Measurements from ENCODE around the gene PTGR3. TPM values are rescaled to one million over a fixed set of nuclear protein-coding genes. Genes with fewer than 3 reads are reported as not detected.

PTGR3 gene
- total and polyA plus RNA-seq, 10 donors = 11.1 to 43.8 (median 30.0) TPM

- Histone ChIP-seq H3K27me3 (replicated peaks in 1 of 7) (peaks cover 0 to 10% (median 0%) of the 10 kb centered on the region in 7 donors), H3K4me3 (peak overlapping the region; percentile 84 to 99 (median 92)), H3K36me3 (no peaks in the 10 kb centered on the region), H3K4me1 (peaks cover 23 to 78% (median 64%) of the 10 kb centered on the region in 6 donors), H3K27ac (peak overlapping the region; percentile 92 to 97 (median 96)), H3K9me3 (no peaks in the 10 kb centered on the region)
- intact Hi-C loops (cut with DNase I; ENCODE audit: low total_unique reads) = no loop called here
- no peak for TF ChIP-seq POLR2AphosphoS5 (IDR thresholded peaks at IDR 0.05)
- TF ChIP-seq CTCF (IDR thresholded peaks at IDR 0.05 in 8 of 11, conservative IDR thresholded peaks at IDR 0.05 in 3 of 11) = no peak
- no peak for TF ChIP-seq POLR2A (IDR thresholded peaks at IDR 0.05)
- WGBS, 5 donors = 0 to 1% (median 1%) methylated on average over 8 of the region's 8 CpGs
- no peak for DNase-seq
Measured at GRCh38 chr18:75209951-75210258, 966 bp upstream of the PTGR3 start.

GRCh38 chr18:75208836-75209128 is 157 bp downstream of the PTGR3 start:
- WGBS, 5 donors = 0 to 2% (median 0%) methylated on average over 8 to 34 of the region's 34 CpGs
- Histone ChIP-seq H3K4me3 (peak overlapping the region; percentile 84 to 99 (median 92)), H3K36me3 (no peaks in the 10 kb centered on the region), H3K4me1 (peaks cover 35 to 78% (median 70%) of the 10 kb centered on the region in 6 donors), H3K9me3 (no peaks in the 10 kb centered on the region), H3K27ac (peak overlapping the region; percentile 92 to 97 (median 96)), H3K27me3 (replicated peaks in 1 of 7) (peaks cover 0 to 18% (median 0%) of the 10 kb centered on the region in 7 donors)
- peak; percentile 92 for DNase-seq
- intact Hi-C loops (cut with DNase I; ENCODE audit: low total_unique reads) = no loop called here
- TF ChIP-seq CTCF (IDR thresholded peaks at IDR 0.05 in 8 of 11, conservative IDR thresholded peaks at IDR 0.05 in 3 of 11) (no peak), POLR2A (IDR thresholded peaks at IDR 0.05) (no peak), POLR2AphosphoS5 (IDR thresholded peaks at IDR 0.05) (no peak)

GRCh38 chr18:75208155-75208835 is 644 bp downstream of the PTGR3 start:
- TF ChIP-seq CTCF (IDR thresholded peaks at IDR 0.05 in 8 of 11, conservative IDR thresholded peaks at IDR 0.05 in 3 of 11) (peak in 1 of 11 experiments; percentile 11), POLR2AphosphoS5 (IDR thresholded peaks at IDR 0.05) (peak in 2 of 3 donors; percentile 63 to 74), POLR2A (IDR thresholded peaks at IDR 0.05) (no peak)
- intact Hi-C loops (cut with DNase I; ENCODE audit: low total_unique reads) = no loop called here
- Histone ChIP-seq H3K4me3 (peak overlapping the region; percentile 84 to 99 (median 92)), H3K9me3 (no peaks in the 10 kb centered on the region), H3K27ac (peak overlapping the region; percentile 92 to 97 (median 96)), H3K4me1 (peaks cover 36 to 78% (median 68%) of the 10 kb centered on the region in 6 donors), H3K27me3 (replicated peaks in 1 of 7) (peaks cover 0 to 18% (median 0%) of the 10 kb centered on the region in 7 donors), H3K36me3 (no peaks in the 10 kb centered on the region)
- peak; percentile 89 for DNase-seq
- 0% methylated on average over 32 to 65 of the region's 65 CpGs for WGBS, 5 donors

GRCh38 chr18:75207310-75208154 is 1.4 kb downstream of the PTGR3 start:
- DNase-seq = no peak
- intact Hi-C loops (cut with DNase I; ENCODE audit: low total_unique reads) = no loop called here

More at GRCh38 chr18:75207310-75208154, 1.4 kb downstream of the PTGR3 start:
- Histone ChIP-seq H3K4me3 (peak overlapping the region; percentile 84 to 99 (median 92)), H3K9me3 (no peaks in the 10 kb centered on the region), H3K27ac (peak overlapping the region; percentile 92 to 97 (median 96)), H3K27me3 (replicated peaks in 1 of 7) (peaks cover 0 to 18% (median 0%) of the 10 kb centered on the region in 7 donors), H3K36me3 (no peaks in the 10 kb centered on the region), H3K4me1 (peaks cover 31 to 78% (median 63%) of the 10 kb centered on the region in 6 donors)
- TF ChIP-seq CTCF (IDR thresholded peaks at IDR 0.05 in 8 of 11, conservative IDR thresholded peaks at IDR 0.05 in 3 of 11) = peak in 1 of 11 experiments; percentile 4
- TF ChIP-seq POLR2A (IDR thresholded peaks at IDR 0.05) = no peak
- 13 to 20% (median 19%) methylated on average over 26 of the region's 26 CpGs for whole genome bisulfite sequencing, 5 donors
